ENCODE results near the gene TF.
"Not testable (repeated sequence)": the region's sequence is repeated elsewhere in the genome, so short reads cannot be mapped to it uniquely, and the experiment has no call there.

Gene TF

GRCh38 chr3:133767607-133768006 is 21.4 kb downstream of the TF start:
- DNase-seq, result no peak

- no peak for DNase-seq
These were observed 23.3 kb downstream of the TF start for GRCh38 chr3:133769536-133769935.

GRCh38 chr3:133773732-133774131 is 27.5 kb downstream of the TF start:
- DNase-seq, result no peak

- no peak for DNase-seq
These were observed 29.1 kb downstream of the TF start for GRCh38 chr3:133775309-133775708.

- DNase-seq, result no peak
These were observed 29.6 kb downstream of the TF start for GRCh38 chr3:133775835-133776234.

- no peak for DNase-seq
These were observed 30.7 kb downstream of the TF start for GRCh38 chr3:133776794-133777438.

GRCh38 chr3:133777807-133778568 is 31.8 kb downstream of the TF start:
- DNase-seq, result no peak

- no peak for DNase-seq
These were observed 33.5 kb downstream of the TF start for GRCh38 chr3:133779626-133780203.

GRCh38 chr3:133780756-133781155 is 34.6 kb downstream of the TF start:
- not testable (repeated sequence) for DNase-seq

GRCh38 chr3:133781570-133781969 is 35.4 kb downstream of the TF start:
- DNase-seq, result no peak

GRCh38 chr3:133782454-133782853 is 36.3 kb downstream of the TF start:
- DNase-seq, result no peak

- no peak for DNase-seq
These were observed 37.6 kb downstream of the TF start for GRCh38 chr3:133783762-133784161.

GRCh38 chr3:133788024-133788423 is 41.8 kb downstream of the TF start:
- no peak for DNase-seq

- DNase-seq, result no peak
These were observed 46.1 kb downstream of the TF start for GRCh38 chr3:133792171-133792763.

GRCh38 chr3:133797396-133798105 is 51.4 kb downstream of the TF start:
- no peak for DNase-seq

GRCh38 chr3:133799794-133800585 is 53.8 kb downstream of the TF start:
- DNase-seq, result peak; percentile 75

- DNase-seq, result peak; percentile 42
These were observed 57.3 kb downstream of the TF start for GRCh38 chr3:133803469-133803868.

- DNase-seq, result no peak
These were observed 58.7 kb downstream of the TF start for GRCh38 chr3:133804896-133805295.

GRCh38 chr3:133805384-133805701 is 59.1 kb downstream of the TF start:
- DNase-seq, result no peak

GRCh38 chr3:133805702-133806475 is 59.7 kb downstream of the TF start, which contains the start of gene SRPRB:
TSS of gene SRPRB (plus strand) at chr3:133805815. CDS start at chr3:133805849, 34 bp downstream.
- peak; percentile 97 for DNase-seq

GRCh38 chr3:133812872-133813271 is 66.7 kb downstream of the TF start:
- no peak for DNase-seq

- DNase-seq, result no peak
These were observed 69.2 kb downstream of the TF start for GRCh38 chr3:133815386-133815785.
